K562 (cell line): ENCODE results near the gene ZDHHC5. TPM values are rescaled to one million over a fixed set of nuclear protein-coding genes. Genes with fewer than 3 reads are reported as not detected.

Experiments
- ARID3A ChIP-seq: IDR thresholded peaks from 2 replicates; pipeline ENCODE4 v1.6.1; 2012; ENCODE audit warnings: low read depth, low read length, improper control_type of control experiment, borderline replicate concordance
- ATF2 ChIP-seq: sonication (generic); formaldehyde crosslinking; IDR thresholded peaks from 2 replicates; pipeline ENCODE4 v1.8.1; 2022; ENCODE audit warnings: missing genetic modification reagents
- BCL6 ChIP-seq: fragments of 250-450 bp; sonication (Bioruptor Pico); IDR thresholded peaks from 2 replicates; pipeline ENCODE4 v1.4.0; 2020
- E2F6 ChIP-seq, 2 experiments: IDR thresholded peaks; 2 replicates each; pipeline ENCODE4 v1.6.1; 2011; ENCODE audit warnings: borderline replicate concordance in 1 of 2, control low read depth in 1 of 2, low read depth in 1 of 2, low read length in 1 of 2, mild to moderate bottlenecking in 1 of 2, mixed read lengths in 1 of 2, moderate library complexity in 1 of 2; ENCODE audit not compliant: insufficient read depth in 1 of 2, insufficient read length in 1 of 2, poor library complexity in 1 of 2, severe bottlenecking in 1 of 2; ENCODE audit errors: extremely low read depth in 1 of 2
- EZH2 ChIP-seq: IDR thresholded peaks from 2 replicates; pipeline ENCODE4 v1.6.1; 2012; ENCODE audit warnings: low read depth, mild to moderate bottlenecking, inconsistent platforms, low read length, borderline replicate concordance
- GABPA ChIP-seq: fragments of 200-800 bp; sonication (Bioruptor generic); conservative IDR thresholded peaks from 2 replicates; pipeline ENCODE4 v1.6.1; 2016; ENCODE audit warnings: low read depth, missing genetic modification characterization, missing compliant biosample characterization
- KDM1A ChIP-seq, 2 experiments: fragments of 450-650 bp; IDR thresholded peaks; 2 replicates each; pipeline ENCODE4 v1.6.1; 2016; ENCODE audit warnings: mild to moderate bottlenecking in 2 of 2
- MYC ChIP-seq, 2 experiments: fragments of 250-450 bp in 1 of 2; sonication (Bioruptor Pico) in 1 of 2; IDR thresholded peaks; 2 replicates each; pipeline versions ENCODE4 v1.5.1 to v1.6.1; 2012 to 2021; ENCODE audit warnings: low read depth in 2 of 2, borderline replicate concordance in 1 of 2, improper control_type of control experiment in 1 of 2, low read length in 1 of 2, mild to moderate bottlenecking in 1 of 2, moderate library complexity in 1 of 2
- RBM22 ChIP-seq: fragments of 200-400 bp; formaldehyde crosslinking; IDR thresholded peaks from 2 replicates; pipeline ENCODE4 v1.6.1; 2018; ENCODE audit warnings: low read length, low read depth; ENCODE audit not compliant: poor library complexity, severe bottlenecking
- SAFB2 ChIP-seq: fragments of 200-400 bp; formaldehyde crosslinking; IDR thresholded peaks from 2 replicates; pipeline ENCODE4 v1.6.1; 2018; ENCODE audit warnings: borderline replicate concordance, low read length, low read depth, moderate library complexity; ENCODE audit not compliant: severe bottlenecking
- SMAD4 ChIP-seq: fragments of 250-450 bp; sonication (Bioruptor Pico); conservative IDR thresholded peaks from 2 replicates; pipeline ENCODE4 v1.8.0; 2021; ENCODE audit warnings: inconsistent platforms, mild to moderate bottlenecking, moderate library complexity
- STAG1 ChIP-seq: sonication (generic); formaldehyde crosslinking; IDR thresholded peaks from 2 replicates; pipeline ENCODE4 v1.5.0; 2020; ENCODE audit warnings: missing genetic modification reagents, borderline replicate concordance
- TBL1XR1 ChIP-seq, 2 experiments: IDR thresholded peaks; 2 replicates each; pipeline ENCODE4 v1.6.1; 2012; ENCODE audit warnings: improper control_type of control experiment in 2 of 2, low read length in 2 of 2, mild to moderate bottlenecking in 1 of 2
- ZFP30 ChIP-seq: fragments of 250-450 bp; sonication (Bioruptor Pico); IDR thresholded peaks from 2 replicates; pipeline ENCODE4 v1.8.0; 2022; ENCODE audit warnings: moderate library complexity, mild to moderate bottlenecking, inconsistent platforms, borderline replicate concordance
- ZKSCAN3 ChIP-seq: fragments of 250-450 bp; sonication (Bioruptor Pico); IDR thresholded peaks from 2 replicates; pipeline ENCODE4 v1.4.0; 2020
- ZNF668 ChIP-seq: fragments of 250-450 bp; sonication (Bioruptor Pico); IDR thresholded peaks from 2 replicates; pipeline ENCODE4 v1.8.0; 2022; ENCODE audit warnings: mild to moderate bottlenecking, inconsistent platforms
- polyA plus RNA-seq, 8 experiments: library from polyadenylated mRNA; depleted of rRNA in 4 of 8; stranded (reverse) in 5 of 8; unstranded in 3 of 8; fragments of >200 nt; fragmentation: Nextera tagmentation in 2 of 8; fragmentation: Illumina TruSeq in 1 of 8; extraction: Ambion mirVana in 2 of 8; extraction: Trizol in 1 of 8; gene quantifications; 2 replicates each; pipeline versions ENCODE4 v1.2.1 to v1.2.3, GENCODE V29; 2011 to 2014; ENCODE audit warnings: inconsistent platforms in 1 of 8, missing spikeins in 1 of 8
- total RNA-seq, 7 experiments: library from RNA; depleted of rRNA in 6 of 7; stranded (reverse); fragments of >200 nt in 6 of 7; fragmentation: Illumina TruSeq in 2 of 7; extraction: Trizol in 2 of 7; gene quantifications; 2 replicates each; pipeline versions ENCODE4 v1.2.1 to v1.2.3, GENCODE V29; 2011 to 2021; ENCODE audit warnings: low replicate concordance in 1 of 7
- TF ChIP-seq, protein P1 (sequence below): fragments of 450-650 bp; IDR thresholded peaks from 2 replicates; pipeline ENCODE4 v1.6.1; 2016; ENCODE audit warnings: antibody characterized with exemption
- TF ChIP-seq, protein P2 (sequence below): sonication (generic); formaldehyde crosslinking; IDR thresholded peaks from 2 replicates; pipeline ENCODE4 v1.8.0; 2022; ENCODE audit warnings: mild to moderate bottlenecking, missing genetic modification reagents, borderline replicate concordance

Gene ZDHHC5
- total and polyA plus RNA-seq, 9 of the 15 experiments (the other 6 are each of a cell fraction or from before 2014, with no cell fraction given) = 3.8 to 64.2 (median 35.9) TPM

DNA sequence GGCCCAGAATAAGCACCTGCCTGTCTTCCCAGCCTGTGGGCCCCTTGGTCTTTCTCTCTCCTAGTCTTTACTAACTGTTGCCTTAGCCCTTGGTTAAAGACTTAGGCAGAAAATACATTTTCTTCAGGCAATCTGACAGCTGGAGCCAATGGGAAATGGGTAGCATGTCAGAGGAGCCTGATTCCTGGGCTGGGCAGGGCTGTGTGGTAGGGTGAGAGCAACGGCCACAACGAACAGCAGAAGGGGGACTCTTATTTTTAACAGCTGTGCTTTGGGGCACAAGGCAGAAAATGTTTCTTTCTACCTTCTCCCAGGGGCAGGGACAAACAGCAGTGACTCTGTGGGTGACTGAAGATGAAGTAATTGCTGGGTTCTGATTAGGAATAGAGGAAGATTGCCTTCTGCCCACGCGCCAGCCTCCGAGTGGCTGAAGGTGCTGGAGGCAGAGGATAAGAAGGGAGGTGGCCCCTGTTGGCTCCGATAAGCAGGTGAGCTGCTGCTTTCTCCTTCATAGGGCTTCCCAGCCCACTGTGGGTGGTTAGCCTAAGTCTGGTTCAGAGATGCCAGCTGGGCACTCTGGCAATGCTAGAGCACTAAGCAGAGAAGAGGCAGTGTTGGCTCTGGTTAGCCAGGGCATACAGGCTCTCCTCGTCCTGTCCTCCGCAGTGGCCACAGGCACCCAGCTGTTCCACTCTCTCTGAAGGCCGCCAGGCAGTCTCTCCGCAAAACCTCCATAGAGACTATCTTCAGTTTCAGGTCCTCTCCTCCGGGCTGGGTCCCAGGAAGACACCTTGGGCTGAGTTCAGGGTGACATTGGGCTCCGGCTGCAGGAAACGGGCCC, 19.7 kb upstream of the ZDHHC5 start (continued):
- TF ChIP-seq ARID3A = 0 out of 2 replicates have a peak, but pooled peaks have one; percentile 32
- TF ChIP-seq STAG1 (CRISPR knock-in tag) = no peak
- no peak for TF ChIP-seq GABPA (tag)
- TF ChIP-seq ATF2 (CRISPR knock-in tag) = no peak
- TF ChIP-seq TBL1XR1 (IDR thresholded peaks at IDR 0.05; ENCODE audit: low read length in 2 of 2) = peak; percentile 76 to 91; a peak in 3 of 4 replicates
- TF ChIP-seq RBM22 = no peak
- peak; percentile 56 for TF ChIP-seq MYC (IDR thresholded peaks at IDR 0.05; ENCODE audit: low read depth, low read length)
- TF ChIP-seq MYC (CRISPR knock-in tag; IDR thresholded peaks at IDR 0.05; ENCODE audit: borderline replicate concordance, low read depth) = no peak
- TF ChIP-seq KDM1A (IDR thresholded peaks at IDR 0.05) = peak; percentile 99
- no peak for TF ChIP-seq E2F6 (IDR thresholded peaks at IDR 0.05; ENCODE audit: borderline replicate concordance in 1 of 2, extremely low read depth in 1 of 2, insufficient read depth in 1 of 2, insufficient read length in 1 of 2, low read depth in 1 of 2, low read length in 1 of 2, poor library complexity in 1 of 2, severe bottlenecking in 1 of 2)
- no peak for TF ChIP-seq BCL6 (CRISPR knock-in tag)
- TF ChIP-seq ZKSCAN3 = no peak
- no peak for TF ChIP-seq ZFP30 (CRISPR knock-in tag)
- no peak for TF ChIP-seq ZNF668 (CRISPR knock-in tag)
- no peak for TF ChIP-seq EZH2
- TF ChIP-seq, protein P1, sequence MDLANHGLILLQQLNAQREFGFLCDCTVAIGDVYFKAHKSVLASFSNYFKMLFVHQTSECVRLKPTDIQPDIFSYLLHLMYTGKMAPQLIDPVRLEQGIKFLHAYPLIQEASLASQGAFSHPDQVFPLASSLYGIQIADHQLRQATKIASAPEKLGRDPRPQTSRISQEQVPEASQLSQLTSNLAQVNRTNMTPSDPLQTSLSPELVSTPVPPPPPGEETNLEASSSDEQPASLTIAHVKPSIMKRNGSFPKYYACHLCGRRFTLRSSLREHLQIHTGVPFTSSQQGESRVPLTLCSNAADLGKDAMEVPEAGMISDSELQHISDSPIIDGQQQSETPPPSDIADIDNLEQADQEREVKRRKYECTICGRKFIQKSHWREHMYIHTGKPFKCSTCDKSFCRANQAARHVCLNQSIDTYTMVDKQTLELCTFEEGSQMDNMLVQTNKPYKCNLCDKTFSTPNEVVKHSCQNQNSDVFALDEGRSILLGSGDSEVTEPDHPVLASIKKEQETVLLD = peak; percentile 52
- TF ChIP-seq SMAD4 = peak; percentile 89
- no peak for TF ChIP-seq SAFB2
- TF ChIP-seq, protein P2, sequence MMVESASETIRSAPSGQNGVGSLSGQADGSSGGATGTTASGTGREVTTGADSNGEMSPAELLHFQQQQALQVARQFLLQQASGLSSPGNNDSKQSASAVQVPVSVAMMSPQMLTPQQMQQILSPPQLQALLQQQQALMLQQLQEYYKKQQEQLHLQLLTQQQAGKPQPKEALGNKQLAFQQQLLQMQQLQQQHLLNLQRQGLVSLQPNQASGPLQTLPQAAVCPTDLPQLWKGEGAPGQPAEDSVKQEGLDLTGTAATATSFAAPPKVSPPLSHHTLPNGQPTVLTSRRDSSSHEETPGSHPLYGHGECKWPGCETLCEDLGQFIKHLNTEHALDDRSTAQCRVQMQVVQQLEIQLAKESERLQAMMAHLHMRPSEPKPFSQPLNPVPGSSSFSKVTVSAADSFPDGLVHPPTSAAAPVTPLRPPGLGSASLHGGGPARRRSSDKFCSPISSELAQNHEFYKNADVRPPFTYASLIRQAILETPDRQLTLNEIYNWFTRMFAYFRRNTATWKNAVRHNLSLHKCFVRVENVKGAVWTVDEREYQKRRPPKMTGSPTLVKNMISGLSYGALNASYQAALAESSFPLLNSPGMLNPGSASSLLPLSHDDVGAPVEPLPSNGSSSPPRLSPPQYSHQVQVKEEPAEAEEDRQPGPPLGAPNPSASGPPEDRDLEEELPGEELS (CRISPR knock-in tag) = no peak
